Neural cell (in vitro differentiated cells): ENCODE results near the gene LDB1. TPM values are rescaled to one million over a fixed set of nuclear protein-coding genes. Genes with fewer than 3 reads are reported as not detected.

Source experiments
- H2AFZ ChIP-seq: fragments of 200-600, 300-800 bp; sonication (generic), shearing (Covaris generic); 2 replicates; pipeline ENCODE4 v1.6.0; 2014; ENCODE audit warnings: low read depth, mild to moderate bottlenecking, antibody characterized with exemption, low read length, moderate library complexity
- H3F3A ChIP-seq: fragments of 200-600 bp; shearing (Covaris generic); 2 replicates; pipeline ENCODE4 v1.6.1; 2016; ENCODE audit warnings: mild to moderate bottlenecking, moderate library complexity, mixed read lengths, antibody characterized with exemption, low read length; ENCODE audit not compliant: insufficient read depth, poor library complexity, severe bottlenecking
- H3K27ac ChIP-seq: fragments of 200-600, 300-800 bp; sonication (generic), shearing (Covaris generic); 2 replicates; pipeline ENCODE4 v1.5.1; 2014; ENCODE audit warnings: mild to moderate bottlenecking, low read length, moderate library complexity
- H3K27me3 ChIP-seq: fragments of 300-800, 200-600 bp; sonication (generic), shearing (Covaris generic); 2 replicates; pipeline ENCODE4 v1.6.0; 2014; ENCODE audit warnings: mild to moderate bottlenecking, low read depth, low read length, moderate library complexity; ENCODE audit not compliant: insufficient read depth
- H3K36me3 ChIP-seq: fragments of 300-800, 200-600 bp; sonication (generic), shearing (Covaris generic); 2 replicates; pipeline ENCODE4 v1.5.1; 2014; ENCODE audit warnings: mild to moderate bottlenecking, antibody characterized with exemption, low read length, moderate library complexity; ENCODE audit not compliant: insufficient read depth
- H3K4me2 ChIP-seq: fragments of 300-800, 200-600 bp; sonication (generic), shearing (Covaris generic); 2 replicates; pipeline ENCODE4 v1.6.0; 2014; ENCODE audit warnings: mild to moderate bottlenecking, low read length
- H3K4me3 ChIP-seq: fragments of 300-800, 200-600 bp; sonication (generic), shearing (Covaris generic); 2 replicates; pipeline ENCODE4 v1.5.1; 2014; ENCODE audit warnings: mild to moderate bottlenecking, low read length, moderate library complexity
- H3K79me2 ChIP-seq: fragments of 200-600 bp; shearing (Covaris generic); replicated peaks from 2 replicates; pipeline ENCODE4 v1.6.0; 2014; ENCODE audit warnings: mild to moderate bottlenecking, low read length, moderate library complexity; ENCODE audit not compliant: insufficient read depth
- H3K9ac ChIP-seq: fragments of 300-800, 200-600 bp; sonication (generic), shearing (Covaris generic); 2 replicates; pipeline ENCODE4 v1.6.1; 2016; ENCODE audit warnings: mild to moderate bottlenecking, low read length, mixed read lengths
- H3K9me2 ChIP-seq: fragments of 200-600 bp; shearing (Covaris generic); 2 replicates; pipeline ENCODE4 v1.6.1; 2016; ENCODE audit warnings: mild to moderate bottlenecking, low read length, mixed read lengths; ENCODE audit not compliant: insufficient read depth
- H3K9me3 ChIP-seq: fragments of 200-600, 300-800 bp; sonication (generic), shearing (Covaris generic); 2 replicates; pipeline ENCODE4 v1.6.1; 2016; ENCODE audit warnings: mild to moderate bottlenecking, mixed run types, low read length, moderate library complexity, mixed read lengths
- H4K20me1 ChIP-seq: fragments of 200-600 bp; shearing (Covaris generic); 2 replicates; pipeline ENCODE4 v1.6.1; 2016; ENCODE audit warnings: mild to moderate bottlenecking, mixed run types; ENCODE audit not compliant: insufficient read depth
- CTCF ChIP-seq: fragments of 450-650 bp; IDR thresholded peaks from 2 replicates; pipeline ENCODE4 v1.5.1; 2014; ENCODE audit warnings: antibody characterized with exemption, mild to moderate bottlenecking, moderate library complexity; ENCODE audit not compliant: poor library complexity, severe bottlenecking
- EP300 ChIP-seq: fragments of 450-650 bp; conservative IDR thresholded peaks from 2 replicates; pipeline ENCODE4 v1.6.1; 2014; ENCODE audit warnings: antibody characterized with exemption, mild to moderate bottlenecking, moderate library complexity; ENCODE audit not compliant: poor library complexity, severe bottlenecking
- EZH2 ChIP-seq: fragments of 200-600, 300-800 bp; shearing (Covaris generic), sonication (generic); IDR thresholded peaks from 2 replicates; pipeline ENCODE4 v1.6.1; 2014; ENCODE audit warnings: antibody characterized with exemption, low read length, borderline replicate concordance, mild to moderate bottlenecking; ENCODE audit not compliant: insufficient read depth, poor library complexity, severe bottlenecking
- MXI1 ChIP-seq: fragments of 450-650 bp; conservative IDR thresholded peaks from 2 replicates; pipeline ENCODE4 v1.6.1; 2014; ENCODE audit warnings: antibody characterized with exemption, mild to moderate bottlenecking; ENCODE audit not compliant: poor library complexity, severe bottlenecking
- POLR2AphosphoS5 ChIP-seq: IDR thresholded peaks from 2 replicates; pipeline ENCODE4 v1.6.1; 2012
- RAD21 ChIP-seq: fragments of 450-650 bp; conservative IDR thresholded peaks from 2 replicates; pipeline ENCODE4 v1.6.1; 2014; ENCODE audit warnings: antibody characterized with exemption, mild to moderate bottlenecking, moderate library complexity
- REST ChIP-seq: IDR thresholded peaks from 2 replicates; pipeline ENCODE4 v1.6.1; 2012; ENCODE audit warnings: borderline replicate concordance
- SMC3 ChIP-seq: fragments of 450-650 bp; conservative IDR thresholded peaks from 2 replicates; pipeline ENCODE4 v1.6.1; 2014; ENCODE audit warnings: antibody characterized with exemption, mild to moderate bottlenecking, moderate library complexity; ENCODE audit not compliant: poor library complexity
- TAF1 ChIP-seq: IDR thresholded peaks from 2 replicates; pipeline ENCODE4 v1.6.1; 2012; ENCODE audit warnings: low read depth
- polyA plus RNA-seq: library from polyadenylated mRNA; depleted of rRNA; stranded (reverse); fragments of >200 nt; gene quantifications from 2 replicates; pipeline ENCODE4 v1.2.3, GENCODE V29; 2014

The LDB1 gene
- polyA plus RNA-seq, 1 donor from 2014 or later, result 107 TPM

- H3K4me3 ChIP-seq, result no peak overlapping the region
- no peaks in the 10 kb centered on the region for H3K27me3 ChIP-seq
- H4K20me1 ChIP-seq, result no peaks in the 10 kb centered on the region
- no peak overlapping the region for H2AFZ ChIP-seq
- no peak for TF ChIP-seq TAF1
- TF ChIP-seq RAD21, result no peak
- TF ChIP-seq CTCF, result no peak
- no peak for TF ChIP-seq MXI1
- TF ChIP-seq REST, result no peak
- no peak for TF ChIP-seq POLR2AphosphoS5
- TF ChIP-seq SMC3, result no peak
- TF ChIP-seq EP300, result no peak
- no peak for TF ChIP-seq EZH2
- H3K9me2 ChIP-seq, result no peaks in the 10 kb centered on the region
- peaks cover 7% of the 10 kb centered on the region for H3K79me2 ChIP-seq
- no peak overlapping the region for H3K4me2 ChIP-seq
- no peaks in the 10 kb centered on the region for H3K9me3 ChIP-seq
- no peak overlapping the region for H3K27ac ChIP-seq
- H3F3A ChIP-seq, result no peaks in the 10 kb centered on the region
- peaks cover 4% of the 10 kb centered on the region for H3K36me3 ChIP-seq
- no peak overlapping the region for H3K9ac ChIP-seq
These were observed 28.1 kb upstream of the LDB1 start for GRCh38 chr10:102148275-102148674.

- H3K9me3 ChIP-seq, result no peaks in the 10 kb centered on the region
- H3K27ac ChIP-seq, result no peak overlapping the region
- no peaks in the 10 kb centered on the region for H3K9me2 ChIP-seq
- H3K4me3 ChIP-seq, result no peak overlapping the region
- H3K36me3 ChIP-seq, result peaks cover 4% of the 10 kb centered on the region
- no peak overlapping the region for H3K9ac ChIP-seq
- no peak overlapping the region for H2AFZ ChIP-seq
- H4K20me1 ChIP-seq, result no peaks in the 10 kb centered on the region
- TF ChIP-seq TAF1, result no peak
- no peak for TF ChIP-seq POLR2AphosphoS5
- TF ChIP-seq CTCF, result no peak
- TF ChIP-seq EZH2, result no peak
- TF ChIP-seq RAD21, result no peak
- TF ChIP-seq REST, result no peak
- no peak for TF ChIP-seq EP300
- no peak for TF ChIP-seq MXI1
- TF ChIP-seq SMC3, result no peak
- no peaks in the 10 kb centered on the region for H3K27me3 ChIP-seq
- H3K4me2 ChIP-seq, result no peak overlapping the region
- H3K79me2 ChIP-seq, result peaks cover under 1% of the 10 kb centered on the region
- H3F3A ChIP-seq, result no peaks in the 10 kb centered on the region
These were observed 27.4 kb upstream of the LDB1 start for GRCh38 chr10:102147561-102147960.
